K562 (cell line): ENCODE measurements around the gene TUSC1. TPM values are rescaled to one million over a fixed set of nuclear protein-coding genes. Genes with fewer than 3 reads are reported as not detected.

ENCODE experiments used
- ATAC-seq: fragments of 200-7000 bp; cut with Tn5 transposase; 3 replicates; pipeline ENCODE4 v1.9.1; 2020; ENCODE audit warnings: moderate library complexity
- BruUV-seq: library from RNA; stranded (reverse); fragments of 400-500 nt; replicated peaks from 2 replicates; lab custom pipeline; 2021; lab: Mats Ljungman, UMichigan
- CTCF ChIA-PET: fragments of 300-600 bp; formaldehyde crosslinking; extraction: SDS; loops from one replicate; lab custom pipeline; 2021; ENCODE audit warnings: low intra/inter-chr PET ratio; lab: Yijun Ruan, JAX
- POLR2A ChIA-PET: fragments of 300-600, 350-650 bp; sonication (Branson Sonifier 250); formaldehyde crosslinking; extraction: SDS; loops from one replicate; lab custom pipeline; 2021; ENCODE audit warnings: antibody characterized with exemption, inconsistent platforms; lab: Yijun Ruan, JAX
- DNase-seq, 4 experiments: peaks; one replicate each; pipeline versions ENCODE4 v3.0.0 to v3.0.0-alpha.2; 2011 to 2018; ENCODE audit warnings: low spot score in 3 of 4, mixed read lengths in 3 of 4; ENCODE audit errors: extremely low read depth in 1 of 4
- FAIRE-seq: peaks from 2 replicates; lab custom pipeline; 2011; peaks lifted over from hg19 to GRCh38; lab: Jason Lieb, UNC
- H2AFZ ChIP-seq: 2 replicates; pipeline ENCODE4 v1.6.0; 2011; ENCODE audit warnings: low read depth, low read length, control low read depth, inconsistent platforms
- H3K27ac ChIP-seq: fragments of 200-600 bp; 3 replicates; pipeline ENCODE4 v1.8.0; 2011; ENCODE audit warnings: low read depth, mild to moderate bottlenecking, control low read depth, inconsistent platforms, low read length, moderate library complexity, mixed read lengths; ENCODE audit errors: extremely low read depth
- H3K27me3 ChIP-seq, 2 experiments: fragments of 300-600 bp in 1 of 2; 2 replicates in 1 of 2; 3 replicates in 1 of 2; pipeline versions ENCODE4 v1.6.0 to v1.8.0; 2011; ENCODE audit warnings: inconsistent platforms in 2 of 2, low read length in 2 of 2, mild to moderate bottlenecking in 1 of 2, mixed read lengths in 1 of 2, moderate library complexity in 1 of 2; ENCODE audit not compliant: control insufficient read depth in 2 of 2, insufficient read depth in 2 of 2
- H3K36me3 ChIP-seq: fragments of 300-600 bp; 3 replicates; pipeline ENCODE4 v1.8.0; 2011; ENCODE audit warnings: mild to moderate bottlenecking, low read length, inconsistent platforms; ENCODE audit not compliant: control insufficient read depth, insufficient read depth
- H3K4me1 ChIP-seq, 2 experiments: fragments of 200-600 bp in 1 of 2; replicated peaks in 1 of 2; 2 replicates in 1 of 2; 3 replicates in 1 of 2; pipeline versions ENCODE4 v1.5.1 to v1.8.0; 2011; ENCODE audit warnings: inconsistent platforms in 2 of 2, low read length in 2 of 2, mild to moderate bottlenecking in 1 of 2, mixed read lengths in 1 of 2, moderate library complexity in 1 of 2; ENCODE audit not compliant: control insufficient read depth in 2 of 2, insufficient read depth in 2 of 2
- H3K4me2 ChIP-seq: 2 replicates; pipeline ENCODE4 v1.6.1; 2011; ENCODE audit warnings: low read length, control low read depth, inconsistent platforms, mixed read lengths; ENCODE audit not compliant: insufficient read depth
- H3K4me3 ChIP-seq: fragments of 200-600 bp; sonication (generic), shearing (Covaris generic); 2 replicates; pipeline ENCODE4 v1.5.1; 2016; ENCODE audit warnings: control low read depth, inconsistent platforms
- H3K79me2 ChIP-seq: fragments of 200-600 bp; 3 replicates; pipeline ENCODE4 v1.8.0; 2011; ENCODE audit warnings: low read length, inconsistent platforms; ENCODE audit not compliant: control insufficient read depth, insufficient read depth
- H3K9ac ChIP-seq, 2 experiments: 2 replicates each; pipeline versions ENCODE4 v1.6.0 to v1.6.1; 2011; ENCODE audit warnings: low read depth in 2 of 2, low read length in 2 of 2, control low read depth in 1 of 2, inconsistent platforms in 1 of 2, mild to moderate bottlenecking in 1 of 2, mixed read lengths in 1 of 2; ENCODE audit not compliant: insufficient read depth in 1 of 2
- H3K9me1 ChIP-seq: one replicate; pipeline ENCODE4 v1.6.0; 2011; ENCODE audit warnings: inconsistent platforms, mild to moderate bottlenecking, low read length, moderate library complexity; ENCODE audit not compliant: control insufficient read depth, insufficient read depth
- H3K9me3 ChIP-seq: replicated peaks from 2 replicates; pipeline ENCODE4 v1.5.1; 2011; ENCODE audit warnings: low read depth, low read length, inconsistent platforms; ENCODE audit not compliant: control insufficient read depth, insufficient read depth
- H4K20me1 ChIP-seq: replicated peaks from 2 replicates; pipeline ENCODE4 v1.6.1; 2011; ENCODE audit warnings: low read length, inconsistent platforms, mixed read lengths; ENCODE audit not compliant: control insufficient read depth, insufficient read depth
- ATF2 ChIP-seq: sonication (generic); formaldehyde crosslinking; IDR thresholded peaks from 2 replicates; pipeline ENCODE4 v1.8.1; 2022; ENCODE audit warnings: missing genetic modification reagents
- ERF ChIP-seq: fragments of 450-650 bp; formaldehyde crosslinking; IDR thresholded peaks from 2 replicates; pipeline ENCODE4 v1.4.0; 2020; ENCODE audit warnings: mild to moderate bottlenecking, mixed read lengths
- MLX ChIP-seq, 2 experiments: fragments of 450-650 bp in 1 of 2; sonication (generic) in 1 of 2; formaldehyde crosslinking; conservative IDR thresholded peaks; 2 replicates each; pipeline versions ENCODE4 v1.4.0 to v1.8.1; 2020 to 2022; ENCODE audit warnings: mild to moderate bottlenecking in 1 of 2, missing genetic modification reagents in 1 of 2
- NR3C1 ChIP-seq: sonication (generic); formaldehyde crosslinking; IDR thresholded peaks from 2 replicates; pipeline ENCODE4 v1.8.1; 2022; ENCODE audit warnings: missing genetic modification reagents
- PPARD ChIP-seq: fragments of 250-450 bp; sonication (Bioruptor Pico); IDR thresholded peaks from 2 replicates; pipeline ENCODE4 v1.8.0; 2022; ENCODE audit warnings: inconsistent platforms, mild to moderate bottlenecking, moderate library complexity
- SNAPC5 ChIP-seq: fragments of 250-450 bp; sonication (Bioruptor Pico); IDR thresholded peaks from 2 replicates; pipeline ENCODE4 v1.8.0; 2021; ENCODE audit warnings: moderate library complexity, mild to moderate bottlenecking, inconsistent platforms
- XRCC5 ChIP-seq: fragments of 200-400 bp; formaldehyde crosslinking; IDR thresholded peaks from 2 replicates; pipeline ENCODE4 v1.6.1; 2017; ENCODE audit warnings: low read depth, mild to moderate bottlenecking, low read length
- ZNF124 ChIP-seq: sonication (generic); formaldehyde crosslinking; IDR thresholded peaks from 2 replicates; pipeline ENCODE4 v1.8.1; 2022; ENCODE audit warnings: missing genetic modification reagents
- WGBS: fragments of 100-300 bp; shearing (Covaris generic); methylation state at CpG from one replicate; pipeline ENCODE4 v1.1.6; 2016; ENCODE audit warnings: low coverage, mixed read lengths; ENCODE audit not compliant: insufficient coverage; ENCODE audit errors: missing lambda C conversion rate; 5-methylcytosine and 5-hydroxymethylcytosine counted together
- in situ Hi-C: fragments of 300-500 bp; cut with MboI; formaldehyde crosslinking; loops from 4 replicates; pipeline ENCODE4 v1.15.0; 2018; ENCODE audit warnings: inconsistent platforms, mixed read lengths
- intact Hi-C: fragments of 100-400 bp; cut with micrococcal nuclease; formaldehyde crosslinking; loops from 2 replicates; pipeline ENCODE4 v1.14.2; 2022
- polyA plus RNA-seq, 8 experiments: library from polyadenylated mRNA; depleted of rRNA in 4 of 8; stranded (reverse) in 5 of 8; unstranded in 3 of 8; fragments of >200 nt; fragmentation: Nextera tagmentation in 2 of 8; fragmentation: Illumina TruSeq in 1 of 8; extraction: Ambion mirVana in 2 of 8; extraction: Trizol in 1 of 8; gene quantifications; 2 replicates each; pipeline versions ENCODE4 v1.2.1 to v1.2.3, GENCODE V29; 2011 to 2014; ENCODE audit warnings: inconsistent platforms in 1 of 8, missing spikeins in 1 of 8
- total RNA-seq, 7 experiments: library from RNA; depleted of rRNA in 6 of 7; stranded (reverse); fragments of >200 nt in 6 of 7; fragmentation: Illumina TruSeq in 2 of 7; extraction: Trizol in 2 of 7; gene quantifications; 2 replicates each; pipeline versions ENCODE4 v1.2.1 to v1.2.3, GENCODE V29; 2011 to 2021; ENCODE audit warnings: low replicate concordance in 1 of 7
- TF ChIP-seq, protein P1 (sequence below): IDR thresholded peaks from 3 replicates; pipeline ENCODE4 v1.6.1; 2011; ENCODE audit warnings: borderline replicate concordance, mild to moderate bottlenecking, moderate library complexity; ENCODE audit not compliant: insufficient read length; ENCODE audit errors: extremely low read depth

Gene TUSC1
- total and polyA plus RNA-seq, 9 of the 15 experiments (the other 6 are each of a cell fraction or from before 2014, with no cell fraction given) = not detected

- TF ChIP-seq PPARD (CRISPR knock-in tag) = no peak
- TF ChIP-seq ERF = no peak
- no peak for TF ChIP-seq SNAPC5
- no peak for TF ChIP-seq ATF2 (CRISPR knock-in tag)
- TF ChIP-seq MLX (CRISPR knock-in tag; conservative IDR thresholded peaks at IDR 0.05) = no peak
- TF ChIP-seq, protein P1, sequence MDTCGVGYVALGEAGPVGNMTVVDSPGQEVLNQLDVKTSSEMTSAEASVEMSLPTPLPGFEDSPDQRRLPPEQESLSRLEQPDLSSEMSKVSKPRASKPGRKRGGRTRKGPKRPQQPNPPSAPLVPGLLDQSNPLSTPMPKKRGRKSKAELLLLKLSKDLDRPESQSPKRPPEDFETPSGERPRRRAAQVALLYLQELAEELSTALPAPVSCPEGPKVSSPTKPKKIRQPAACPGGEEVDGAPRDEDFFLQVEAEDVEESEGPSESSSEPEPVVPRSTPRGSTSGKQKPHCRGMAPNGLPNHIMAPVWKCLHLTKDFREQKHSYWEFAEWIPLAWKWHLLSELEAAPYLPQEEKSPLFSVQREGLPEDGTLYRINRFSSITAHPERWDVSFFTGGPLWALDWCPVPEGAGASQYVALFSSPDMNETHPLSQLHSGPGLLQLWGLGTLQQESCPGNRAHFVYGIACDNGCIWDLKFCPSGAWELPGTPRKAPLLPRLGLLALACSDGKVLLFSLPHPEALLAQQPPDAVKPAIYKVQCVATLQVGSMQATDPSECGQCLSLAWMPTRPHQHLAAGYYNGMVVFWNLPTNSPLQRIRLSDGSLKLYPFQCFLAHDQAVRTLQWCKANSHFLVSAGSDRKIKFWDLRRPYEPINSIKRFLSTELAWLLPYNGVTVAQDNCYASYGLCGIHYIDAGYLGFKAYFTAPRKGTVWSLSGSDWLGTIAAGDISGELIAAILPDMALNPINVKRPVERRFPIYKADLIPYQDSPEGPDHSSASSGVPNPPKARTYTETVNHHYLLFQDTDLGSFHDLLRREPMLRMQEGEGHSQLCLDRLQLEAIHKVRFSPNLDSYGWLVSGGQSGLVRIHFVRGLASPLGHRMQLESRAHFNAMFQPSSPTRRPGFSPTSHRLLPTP = no peak
- no peak for TF ChIP-seq NR3C1 (CRISPR knock-in tag)
- TF ChIP-seq ZNF124 (CRISPR knock-in tag) = no peak
- TF ChIP-seq XRCC5 = no peak
- DNase-seq (no peak), ATAC-seq (no peak), FAIRE-seq (no peak)
- Histone ChIP-seq H3K79me2 (no peaks in the 10 kb centered on the region), H3K4me1 (no peaks in the 10 kb centered on the region), H3K27ac (no peak overlapping the region), H2AFZ (no peak overlapping the region), H3K9me3 (no peaks in the 10 kb centered on the region), H3K4me3 (no peak overlapping the region), H3K4me2 (no peak overlapping the region), H3K36me3 (no peaks in the 10 kb centered on the region), H3K9ac (no peak overlapping the region), H3K27me3 (no peaks in the 10 kb centered on the region), H3K9me1 (no peaks in the 10 kb centered on the region), H4K20me1 (no peaks in the 10 kb centered on the region)
- no TSS peak for BruUV-seq
- WGBS = no CpG with 5 or more reads among the region's 4 CpGs
- in situ Hi-C loops (no loop called here), intact Hi-C loops (no loop called here)
- ChIA-PET CTCF (no interaction called here), POLR2A (no interaction called here)
Measured at GRCh38 chr9:25704800-25705199, 26.6 kb upstream of the TUSC1 start.
